Fibroblast of pulmonary artery (primary cell): ENCODE data around the gene ZKSCAN7.

Experiments used
- DNase-seq: peaks from one replicate; pipeline ENCODE4 v3.0.0-alpha.2; 2010; ENCODE audit warnings: low read depth
- H3K4me3 ChIP-seq: replicated peaks from 2 replicates; pipeline ENCODE4 v1.5.1; 2011; ENCODE audit warnings: low read depth, mild to moderate bottlenecking, control low read depth, low read length, moderate library complexity
- CTCF ChIP-seq: IDR thresholded peaks from 2 replicates; pipeline ENCODE4 v1.5.1; 2011; ENCODE audit warnings: mild to moderate bottlenecking, control low read depth, low read length, inconsistent platforms; ENCODE audit errors: missing control alignments

The ZKSCAN7 gene

GRCh38 chr3:44596621-44597020, 41.6 kb downstream of the ZKSCAN7 start:
- peak; percentile 25 for DNase-seq
- no peak for TF ChIP-seq CTCF
- no peak overlapping the region for H3K4me3 ChIP-seq

- no peak for DNase-seq
- TF ChIP-seq CTCF: no peak
- no peak overlapping the region for H3K4me3 ChIP-seq
These were observed 46.8 kb downstream of the ZKSCAN7 start for GRCh38 chr3:44601749-44602148.

GRCh38 chr3:44612678-44613077, 57.7 kb downstream of the ZKSCAN7 start:
- no peak overlapping the region for H3K4me3 ChIP-seq
- DNase-seq: no peak
- TF ChIP-seq CTCF: no peak
